Measurements from ENCODE around the gene ARID5A. TPM values are rescaled to one million over a fixed set of nuclear protein-coding genes. Genes with fewer than 3 reads are reported as not detected.

ARID5A gene
- total RNA-seq, 4 donors from 2014 or later = 2.8 to 25.9 (median 5.7) TPM

DNA sequence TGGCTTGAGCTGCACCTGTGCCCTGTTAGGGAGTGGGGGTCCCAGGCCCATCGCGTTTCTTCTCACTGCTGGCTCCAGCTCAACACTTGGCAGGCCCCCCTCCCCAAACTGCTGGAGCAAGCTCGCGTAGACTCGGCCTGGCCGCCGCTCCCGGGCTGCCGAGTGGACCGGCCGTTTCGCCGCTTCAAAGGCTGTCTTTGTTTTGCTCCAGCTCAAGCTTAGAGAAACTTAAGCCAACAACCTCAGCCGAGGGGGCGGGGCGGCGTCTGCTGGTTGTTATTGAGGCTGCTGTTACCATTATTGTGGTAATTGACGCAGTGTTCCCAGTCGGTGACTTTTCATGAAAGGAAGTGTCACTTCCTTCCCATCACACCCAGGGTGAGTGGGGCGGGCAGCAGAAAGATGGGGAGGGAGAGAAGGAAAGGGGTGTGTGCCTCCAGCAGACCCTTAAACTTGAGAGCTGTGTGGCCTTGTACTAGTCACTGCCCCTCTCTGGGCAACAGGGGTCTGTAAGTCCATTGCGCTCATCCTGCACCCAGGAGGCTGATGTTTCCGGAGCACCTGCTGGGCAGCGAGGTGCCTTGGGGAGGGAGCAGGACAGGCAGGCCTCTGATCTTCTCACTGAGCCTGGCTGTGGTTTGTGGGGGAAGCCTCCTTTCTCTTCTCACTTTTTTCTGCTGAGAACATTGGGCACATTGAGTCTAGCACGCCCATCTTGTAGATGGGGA, 2.1 kb downstream of the ARID5A start:
- Histone ChIP-seq H3K36me3 (peaks cover 0 to 7% (median 0%) of the 10 kb centered on the region in 3 donors), H3K9me3 (no peaks in the 10 kb centered on the region), H3K4me1 (peaks cover 29 to 87% (median 64%) of the 10 kb centered on the region in 3 donors), H3K27ac (peak overlapping the region; percentile 93 to 99 (median 96)), H3K27me3 (peaks cover 0 to 62% (median 0%) of the 10 kb centered on the region in 4 donors), H3K4me3 (peak overlapping the region; percentile 66 to 96 (median 88))
- intact Hi-C loops (cut with DNase I) = loop anchor here (10.0 kb wide), 1 partner anchor 226 kb away; the partner anchor contains the start of gene CNNM4
- WGBS, 2 donors = 41 to 60% methylated on average over 3 to 15 of the region's 24 CpGs
- peak in 2 of 4 donors; percentile 68 to 85 for TF ChIP-seq POLR2A (IDR thresholded peaks at IDR 0.05)
- TF ChIP-seq, protein P1, sequence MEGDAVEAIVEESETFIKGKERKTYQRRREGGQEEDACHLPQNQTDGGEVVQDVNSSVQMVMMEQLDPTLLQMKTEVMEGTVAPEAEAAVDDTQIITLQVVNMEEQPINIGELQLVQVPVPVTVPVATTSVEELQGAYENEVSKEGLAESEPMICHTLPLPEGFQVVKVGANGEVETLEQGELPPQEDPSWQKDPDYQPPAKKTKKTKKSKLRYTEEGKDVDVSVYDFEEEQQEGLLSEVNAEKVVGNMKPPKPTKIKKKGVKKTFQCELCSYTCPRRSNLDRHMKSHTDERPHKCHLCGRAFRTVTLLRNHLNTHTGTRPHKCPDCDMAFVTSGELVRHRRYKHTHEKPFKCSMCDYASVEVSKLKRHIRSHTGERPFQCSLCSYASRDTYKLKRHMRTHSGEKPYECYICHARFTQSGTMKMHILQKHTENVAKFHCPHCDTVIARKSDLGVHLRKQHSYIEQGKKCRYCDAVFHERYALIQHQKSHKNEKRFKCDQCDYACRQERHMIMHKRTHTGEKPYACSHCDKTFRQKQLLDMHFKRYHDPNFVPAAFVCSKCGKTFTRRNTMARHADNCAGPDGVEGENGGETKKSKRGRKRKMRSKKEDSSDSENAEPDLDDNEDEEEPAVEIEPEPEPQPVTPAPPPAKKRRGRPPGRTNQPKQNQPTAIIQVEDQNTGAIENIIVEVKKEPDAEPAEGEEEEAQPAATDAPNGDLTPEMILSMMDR (IDR thresholded peaks at IDR 0.05) = no peak
- DNase-seq = peak; percentile 56

DNA sequence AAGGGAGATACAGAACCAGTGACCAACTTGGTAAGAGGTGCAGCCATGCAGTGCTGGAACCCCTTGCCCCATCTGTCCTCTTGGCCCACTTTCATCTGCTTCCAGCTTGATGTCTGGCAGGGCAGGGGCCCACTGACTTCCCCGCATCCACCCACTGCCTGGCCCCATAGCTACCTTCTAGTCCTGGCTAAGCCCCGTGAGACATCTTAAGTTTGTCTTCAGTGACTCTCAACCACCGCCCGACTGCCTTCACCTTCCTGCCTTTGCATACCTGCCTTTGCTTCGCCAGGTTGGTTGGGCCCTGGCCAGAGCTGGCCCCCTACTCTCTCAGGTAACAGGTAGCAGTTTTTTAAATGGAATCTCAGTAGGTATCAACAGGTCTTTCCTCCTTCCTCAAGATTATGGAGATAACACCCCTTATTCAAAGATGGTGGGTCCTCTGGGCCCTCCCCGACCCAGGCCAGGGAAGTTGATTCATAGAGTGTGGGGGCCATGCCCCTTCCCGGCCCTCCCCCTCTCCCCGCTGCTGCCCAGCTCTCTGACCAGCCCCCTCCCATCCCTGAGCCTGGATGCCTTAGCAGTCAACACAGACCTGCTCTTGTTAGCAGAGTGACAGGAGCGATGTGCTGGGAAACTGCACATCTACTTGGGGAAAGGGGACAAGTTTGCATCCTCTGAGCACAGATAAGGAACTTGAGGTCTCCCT, 2.8 kb downstream of the ARID5A start:
- H3K4me1 ChIP-seq = peaks cover 22 to 80% (median 57%) of the 10 kb centered on the region in 3 donors
- WGBS, 2 donors = 53 to 92% methylated on average over 5 to 6 of the region's 9 CpGs
- no peaks in the 10 kb centered on the region for H3K9me3 ChIP-seq
- peaks cover 0 to 7% (median 0%) of the 10 kb centered on the region in 3 donors for H3K36me3 ChIP-seq
- intact Hi-C loops (cut with DNase I) = loop anchor here (10.0 kb wide), 1 partner anchor 225 kb away; the partner anchor contains the start of gene CNNM4
- peak overlapping the region in 3 of 4 donors; percentile 66 to 96 (median 89) for H3K4me3 ChIP-seq
- DNase-seq = no peak
- no peak for TF ChIP-seq POLR2A (IDR thresholded peaks at IDR 0.05)
- TF ChIP-seq, protein P1 (IDR thresholded peaks at IDR 0.05) = no peak
- H3K27me3 ChIP-seq = peaks cover 0 to 55% (median 0%) of the 10 kb centered on the region in 4 donors
- H3K27ac ChIP-seq = peak overlapping the region in 3 of 4 donors; percentile 93 to 99 (median 98)

DNA sequence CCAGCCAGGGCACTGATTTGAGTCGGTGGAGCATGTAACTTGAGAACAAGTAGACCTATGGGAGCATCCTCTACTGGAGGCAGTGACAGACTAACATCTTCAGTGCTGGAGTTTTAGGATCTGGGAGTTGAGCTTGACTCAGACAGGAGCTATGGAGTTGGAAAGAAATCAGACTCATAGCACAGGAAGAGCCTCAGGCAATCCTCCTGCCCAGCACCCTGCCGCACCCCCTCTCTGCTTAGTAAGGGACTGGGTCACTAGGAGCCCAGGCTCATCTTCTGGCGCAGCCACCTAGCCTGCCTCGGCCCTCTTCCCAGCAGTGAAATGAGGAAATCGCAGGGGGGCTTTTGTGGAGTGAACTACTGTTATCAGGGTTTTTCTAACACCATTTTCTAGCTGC, 3.6 kb downstream of the ARID5A start:
- no peak for DNase-seq
- Histone ChIP-seq H3K4me3 (peak overlapping the region in 1 of 4 donors; percentile 89), H3K36me3 (peaks cover 0 to 7% (median 0%) of the 10 kb centered on the region in 3 donors), H3K27ac (peak overlapping the region in 3 of 4 donors; percentile 93 to 99 (median 98)), H3K4me1 (peaks cover 15 to 73% (median 49%) of the 10 kb centered on the region in 3 donors), H3K27me3 (peaks cover 0 to 50% (median 0%) of the 10 kb centered on the region in 4 donors), H3K9me3 (no peaks in the 10 kb centered on the region)
- intact Hi-C loops (cut with DNase I) = no loop called here
- TF ChIP-seq, protein P1 (IDR thresholded peaks at IDR 0.05) = no peak
- TF ChIP-seq POLR2A (IDR thresholded peaks at IDR 0.05) = no peak
- 29 to 58% methylated on average over 2 to 5 of the region's 5 CpGs for WGBS, 2 donors

DNA sequence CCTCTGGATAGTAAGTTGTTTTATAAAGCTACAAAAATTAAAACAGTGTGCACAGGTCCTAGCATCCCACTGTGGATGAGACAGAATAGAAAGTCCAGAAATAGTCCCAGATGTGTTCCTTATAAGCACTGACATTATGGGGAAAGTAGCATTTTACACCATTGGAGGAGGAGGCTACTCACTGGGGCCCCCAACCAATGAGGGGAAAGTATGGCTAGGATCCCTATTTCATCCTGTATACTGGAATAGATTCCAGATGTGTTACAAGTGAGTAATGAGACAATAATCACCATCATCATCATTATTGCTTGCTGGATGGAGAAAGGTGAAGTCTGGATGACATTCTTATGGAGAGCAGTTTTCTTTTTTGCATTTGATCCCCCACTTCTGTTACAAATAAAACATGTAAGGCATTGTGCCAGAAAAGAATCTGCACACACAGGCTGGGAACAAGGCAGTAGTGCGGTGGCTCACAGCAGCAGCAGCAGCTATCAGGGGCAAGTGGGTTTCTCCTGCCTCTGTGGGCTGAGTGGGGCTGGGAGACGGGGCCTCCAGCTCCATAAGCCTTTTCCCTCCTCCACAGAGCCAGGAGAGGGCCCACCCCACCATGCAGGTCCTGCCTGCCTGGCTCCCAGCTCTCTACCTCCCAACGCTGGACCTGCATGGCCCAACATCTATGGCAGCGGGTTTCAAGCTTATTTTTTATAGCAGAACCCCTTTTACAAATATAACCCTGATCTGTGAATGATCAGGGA, 5.0 kb downstream of the ARID5A start:
- no peaks in the 10 kb centered on the region for H3K9me3 ChIP-seq
- WGBS, 2 donors = 80% methylated on average over 3 to 4 of the region's 4 CpGs
- H3K4me1 ChIP-seq = peaks cover 5 to 74% (median 44%) of the 10 kb centered on the region in 3 donors
- TF ChIP-seq, protein P1 (IDR thresholded peaks at IDR 0.05) = no peak
- no peak for TF ChIP-seq POLR2A (IDR thresholded peaks at IDR 0.05)
- peaks cover 0 to 50% (median 0%) of the 10 kb centered on the region in 4 donors for H3K27me3 ChIP-seq
- peak overlapping the region in 1 of 4 donors; percentile 25 for H3K27ac ChIP-seq
- DNase-seq = no peak
- intact Hi-C loops (cut with DNase I) = no loop called here
- H3K36me3 ChIP-seq = peaks cover 0 to 7% (median 0%) of the 10 kb centered on the region in 3 donors
- H3K4me3 ChIP-seq = no peak overlapping the region
